GM21717 (cell line): ENCODE measurements around the gene TBC1D16.

Experiments
- ATAC-seq: cut with Tn5 transposase; IDR thresholded peaks from one replicate; pipeline ENCODE4 v1.9.1; 2021; ENCODE audit warnings: mild to moderate bottlenecking, moderate library complexity; ENCODE audit not compliant: unreplicated experiment

TBC1D16 gene, protein sequence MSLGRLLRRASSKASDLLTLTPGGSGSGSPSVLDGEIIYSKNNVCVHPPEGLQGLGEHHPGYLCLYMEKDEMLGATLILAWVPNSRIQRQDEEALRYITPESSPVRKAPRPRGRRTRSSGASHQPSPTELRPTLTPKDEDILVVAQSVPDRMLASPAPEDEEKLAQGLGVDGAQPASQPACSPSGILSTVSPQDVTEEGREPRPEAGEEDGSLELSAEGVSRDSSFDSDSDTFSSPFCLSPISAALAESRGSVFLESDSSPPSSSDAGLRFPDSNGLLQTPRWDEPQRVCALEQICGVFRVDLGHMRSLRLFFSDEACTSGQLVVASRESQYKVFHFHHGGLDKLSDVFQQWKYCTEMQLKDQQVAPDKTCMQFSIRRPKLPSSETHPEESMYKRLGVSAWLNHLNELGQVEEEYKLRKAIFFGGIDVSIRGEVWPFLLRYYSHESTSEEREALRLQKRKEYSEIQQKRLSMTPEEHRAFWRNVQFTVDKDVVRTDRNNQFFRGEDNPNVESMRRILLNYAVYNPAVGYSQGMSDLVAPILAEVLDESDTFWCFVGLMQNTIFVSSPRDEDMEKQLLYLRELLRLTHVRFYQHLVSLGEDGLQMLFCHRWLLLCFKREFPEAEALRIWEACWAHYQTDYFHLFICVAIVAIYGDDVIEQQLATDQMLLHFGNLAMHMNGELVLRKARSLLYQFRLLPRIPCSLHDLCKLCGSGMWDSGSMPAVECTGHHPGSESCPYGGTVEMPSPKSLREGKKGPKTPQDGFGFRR

DNA sequence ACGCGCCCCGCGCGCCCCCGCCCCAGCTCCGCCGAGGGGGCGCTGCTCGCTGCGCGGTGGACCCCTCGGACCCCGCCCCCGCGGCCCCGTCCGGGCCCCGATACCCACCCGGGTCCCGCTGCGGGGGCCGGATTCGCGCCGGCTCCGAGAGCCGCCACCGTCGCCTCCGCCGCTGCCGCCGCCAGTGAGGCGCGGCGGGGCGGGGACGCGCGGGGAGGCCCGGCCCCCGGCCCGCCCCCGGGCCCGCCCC lies at the start of gene TBC1D16:
Gene TBC1D16 (minus strand): TSS at position 186 of the 250 bp plus-strand sequence. CDS start 22,325 bp downstream, outside the sequence.
- no peak for ATAC-seq

DNA sequence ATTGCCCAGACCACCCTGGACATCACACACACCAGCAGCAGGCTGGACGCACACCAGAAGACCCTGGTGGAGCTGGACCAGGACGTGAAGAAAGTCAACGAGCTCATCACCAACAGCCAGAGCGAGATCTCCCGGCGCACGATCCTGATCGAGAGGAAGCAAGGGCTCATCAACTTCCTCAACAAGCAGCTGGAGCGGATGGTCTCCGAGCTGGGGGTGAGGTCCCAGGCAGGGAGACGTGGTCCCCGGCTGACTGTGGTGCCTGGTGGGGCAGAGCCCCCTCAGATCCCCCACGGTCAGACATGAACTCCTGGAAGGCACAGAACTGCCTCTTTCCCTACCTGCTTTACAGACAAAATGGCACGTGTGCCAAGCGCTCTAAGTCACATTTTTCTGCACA lies 49.1 kb upstream of the TBC1D16 start:
- ATAC-seq, result no peak

DNA sequence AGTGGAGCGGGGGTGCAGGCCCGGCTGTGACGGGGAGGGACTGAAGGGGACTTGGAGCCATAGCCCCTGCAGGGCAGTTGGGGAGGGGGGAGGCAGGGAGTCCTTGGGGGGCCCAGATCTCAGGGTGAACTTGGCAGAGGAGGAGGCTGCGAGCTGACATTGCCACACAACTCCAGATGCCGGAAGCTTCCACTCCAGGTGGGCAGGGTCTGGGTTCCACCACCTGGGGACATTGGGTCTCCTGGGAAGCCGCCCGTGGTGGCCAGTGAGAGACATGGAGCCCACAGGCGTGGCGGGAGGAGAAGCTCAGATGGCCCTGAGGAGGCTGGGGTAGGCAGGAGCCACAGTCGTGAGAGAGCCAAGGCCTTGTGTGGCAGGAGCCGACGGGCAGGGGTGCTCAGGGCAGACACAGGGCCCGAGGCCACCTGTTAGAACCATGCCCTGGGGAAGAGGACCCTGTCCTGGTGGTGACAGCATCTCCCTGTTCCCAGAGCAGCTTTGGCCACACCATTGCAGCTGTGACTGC lies 47.5 kb upstream of the TBC1D16 start:
- ATAC-seq, result no peak

DNA sequence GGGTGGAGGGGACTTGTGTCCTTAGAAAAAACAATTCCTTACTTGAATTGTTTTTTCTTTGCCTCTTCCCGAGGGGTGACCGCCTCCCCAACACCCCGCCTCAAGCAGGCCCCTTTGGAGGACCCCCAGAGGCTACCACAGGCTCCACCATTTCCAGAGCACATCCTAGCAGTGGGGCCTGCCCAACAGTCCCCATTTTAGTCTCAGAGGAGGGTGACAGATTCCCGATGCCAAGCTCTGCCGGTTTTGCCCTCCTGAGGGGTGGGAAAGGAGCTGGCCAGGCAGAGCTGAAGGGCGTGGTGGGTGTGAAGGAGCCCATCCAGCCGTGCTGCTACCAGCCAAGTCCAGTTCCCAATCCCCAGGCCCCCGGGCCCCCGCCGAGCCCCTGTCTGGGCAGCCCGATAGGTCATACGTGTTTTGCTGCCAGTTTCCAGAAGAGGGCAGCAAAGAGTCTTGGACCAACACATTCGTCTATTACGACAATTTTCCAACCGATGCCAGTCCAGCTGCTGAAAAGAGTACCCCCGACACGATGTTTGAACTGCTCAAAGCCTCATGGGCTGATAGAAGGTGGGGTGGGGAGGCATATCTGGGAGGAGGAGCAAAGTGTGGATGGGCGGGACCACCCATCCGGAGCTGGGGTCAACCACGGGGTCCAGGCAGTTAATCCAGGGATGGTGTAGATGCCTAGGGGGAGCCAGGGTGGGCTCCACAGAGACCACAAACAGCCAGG lies 46.9 kb upstream of the TBC1D16 start:
- no peak for ATAC-seq

DNA sequence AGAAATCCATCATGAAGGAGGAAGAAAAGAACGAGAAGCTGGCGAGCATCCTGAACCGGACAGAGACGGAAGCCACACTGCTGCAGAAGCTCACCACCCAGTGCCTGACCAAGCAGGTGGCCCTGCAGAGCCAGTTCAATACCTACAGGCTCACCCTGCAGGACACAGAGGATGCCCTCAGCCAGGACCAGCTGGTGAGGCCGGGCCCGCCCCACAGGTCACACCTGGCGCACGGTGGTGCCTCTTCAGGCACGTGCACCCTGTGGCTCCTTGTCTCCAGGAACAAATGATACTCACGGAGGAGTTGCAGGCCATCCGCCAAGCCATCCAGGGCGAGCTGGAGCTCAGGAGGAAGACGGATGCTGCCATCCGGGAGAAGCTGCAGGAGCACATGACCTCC lies 45.9 kb upstream of the TBC1D16 start:
- no peak for ATAC-seq

DNA sequence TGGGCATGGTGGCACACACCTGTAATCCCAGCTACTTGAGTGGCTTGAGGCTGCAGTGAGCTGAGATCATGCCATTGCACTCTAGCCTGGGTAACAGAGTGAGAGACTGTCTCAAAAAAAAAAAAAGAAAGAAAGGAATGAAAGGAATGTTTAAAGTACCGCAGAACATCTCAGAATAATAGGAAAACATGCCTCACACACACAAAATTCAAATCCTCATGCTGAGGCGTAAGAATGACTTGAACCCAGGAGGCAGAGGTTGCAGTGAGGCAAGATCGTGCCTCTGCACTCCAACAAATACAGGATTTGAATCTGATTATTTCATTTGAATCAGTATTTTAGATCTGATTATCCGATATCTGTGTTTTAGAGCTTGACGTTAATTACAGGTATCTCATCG lies 44.4 kb upstream of the TBC1D16 start:
- no peak for ATAC-seq

DNA sequence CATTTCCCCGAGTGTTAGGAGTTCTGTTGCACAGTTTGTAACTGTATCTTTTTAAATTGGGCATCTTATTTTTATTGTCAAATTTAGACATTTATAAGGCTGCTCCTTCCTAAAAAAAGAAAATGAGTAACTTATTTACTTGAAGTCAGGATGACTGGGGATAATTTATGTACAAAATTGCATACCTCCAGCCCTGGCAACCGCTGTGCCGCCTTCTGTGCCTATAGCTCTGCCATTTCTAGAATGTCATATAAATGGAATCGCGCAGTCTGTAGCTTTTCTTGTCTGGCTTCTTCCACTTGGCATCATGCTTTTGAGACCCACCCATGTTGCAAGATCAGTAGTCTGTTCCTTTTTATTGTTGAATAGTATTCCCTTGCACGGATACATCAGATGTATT lies 36.7 kb upstream of the TBC1D16 start:
- no peak for ATAC-seq

DNA sequence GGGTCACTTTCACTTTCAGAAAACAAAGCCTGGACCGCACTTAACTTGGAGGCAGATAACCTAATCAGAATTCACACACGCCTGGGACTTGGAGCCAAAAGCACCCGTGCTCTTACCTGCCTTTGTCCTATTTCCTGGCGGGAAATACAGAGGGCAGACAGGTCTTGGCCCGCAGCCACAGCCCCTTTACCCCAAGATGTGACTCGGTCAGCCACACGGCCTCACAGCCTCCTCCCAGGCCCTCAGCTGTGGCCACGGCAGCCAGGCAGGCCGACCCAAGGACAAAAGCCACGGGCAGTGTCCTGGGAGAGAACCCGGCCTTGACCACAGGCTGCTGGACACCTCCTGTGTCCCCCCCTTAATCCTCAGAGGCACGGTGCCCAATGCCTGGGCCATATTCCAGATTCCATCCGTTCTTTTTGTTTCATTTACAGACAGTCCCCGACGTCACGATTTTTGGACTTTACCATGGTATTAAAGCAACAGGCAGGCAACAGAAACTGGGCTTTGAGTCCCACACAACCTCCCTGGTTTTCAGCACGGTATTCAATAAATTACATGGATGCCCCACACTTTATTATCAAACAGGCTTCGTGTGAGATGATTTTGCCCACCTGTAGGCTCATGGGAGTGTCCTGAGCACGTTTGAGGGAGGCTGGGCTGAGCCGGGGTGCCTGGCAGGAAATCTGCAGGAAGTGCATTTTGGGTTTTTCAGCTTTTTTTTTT lies 35.6 kb upstream of the TBC1D16 start:
- ATAC-seq, result no peak

DNA sequence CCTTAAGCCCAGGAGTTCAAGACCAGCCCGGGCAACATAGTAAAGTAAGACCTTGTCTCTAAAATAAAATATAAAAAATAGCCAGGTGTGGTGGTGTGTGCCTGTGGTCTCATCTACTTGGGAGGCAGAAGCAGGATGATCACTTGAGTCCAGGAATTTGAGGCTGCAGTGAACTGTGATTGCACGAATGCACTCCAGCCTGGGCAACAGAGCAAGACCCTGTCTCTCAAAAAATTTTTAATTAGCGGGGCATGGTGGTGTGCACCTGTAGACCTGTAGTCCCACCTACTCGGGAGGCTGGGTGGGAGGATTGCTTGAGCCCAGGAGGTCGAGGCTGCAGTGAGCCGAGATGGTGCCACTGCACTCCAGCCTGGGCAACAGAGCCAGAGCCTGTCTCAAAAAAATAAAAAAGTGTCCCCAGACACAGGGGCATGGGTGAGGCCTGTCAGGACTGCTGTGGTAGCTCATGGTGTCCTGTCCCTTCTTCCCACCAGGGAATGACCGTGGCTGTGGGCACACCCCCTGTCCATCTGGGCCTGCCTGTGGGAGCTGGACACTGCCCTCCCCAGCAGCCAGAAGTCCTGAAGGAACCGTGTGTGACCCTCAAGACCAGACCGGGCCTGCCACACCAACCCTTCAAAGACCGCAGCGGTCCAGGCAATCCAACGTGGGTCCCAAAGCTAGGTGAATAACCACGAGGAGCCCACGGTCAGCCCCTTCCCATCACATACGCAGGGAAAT lies 34.9 kb upstream of the TBC1D16 start:
- ATAC-seq, result no peak

DNA sequence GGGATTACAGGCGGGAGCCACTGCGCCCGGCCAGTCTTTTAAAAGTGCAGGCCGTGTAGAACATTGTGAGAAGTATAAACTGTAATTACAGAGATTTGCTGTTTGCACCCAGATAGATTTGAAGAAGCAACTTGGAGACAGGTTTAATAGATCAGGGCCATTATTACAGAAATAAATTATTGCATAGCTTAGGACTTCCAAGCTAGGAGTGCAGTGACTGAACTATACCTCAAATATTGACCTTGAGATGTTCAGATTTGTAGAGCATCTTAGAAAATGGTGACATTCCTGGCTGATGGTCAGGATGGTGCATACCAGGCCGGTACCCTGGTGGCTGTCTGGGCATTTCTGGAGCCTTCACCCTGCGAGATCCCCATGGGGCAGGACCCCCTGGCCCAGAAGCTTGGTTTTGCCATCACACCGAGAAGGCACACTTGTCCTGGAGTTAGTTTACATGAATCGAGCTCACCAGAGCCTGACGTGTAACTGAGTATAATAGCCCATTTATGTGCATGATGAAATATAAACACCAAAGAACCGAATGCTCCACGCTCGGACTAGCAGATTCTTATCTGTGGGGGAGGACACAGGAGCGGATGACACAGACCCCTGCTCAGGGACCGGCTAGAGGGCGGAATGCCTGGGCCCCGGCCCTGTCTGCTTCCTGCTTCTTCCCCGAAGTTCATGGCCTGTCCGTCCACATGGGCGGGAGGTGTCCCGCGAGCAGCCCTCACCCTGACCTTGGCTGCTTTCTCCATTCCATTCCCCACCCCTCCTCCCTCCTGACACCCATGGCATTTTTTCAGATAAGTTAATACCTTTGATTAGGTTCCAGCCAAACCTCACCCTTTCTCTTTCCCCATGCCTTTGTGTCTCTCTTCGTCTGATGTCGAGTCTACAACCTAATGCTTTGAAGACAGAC lies 32.9 kb upstream of the TBC1D16 start:
- no peak for ATAC-seq

DNA sequence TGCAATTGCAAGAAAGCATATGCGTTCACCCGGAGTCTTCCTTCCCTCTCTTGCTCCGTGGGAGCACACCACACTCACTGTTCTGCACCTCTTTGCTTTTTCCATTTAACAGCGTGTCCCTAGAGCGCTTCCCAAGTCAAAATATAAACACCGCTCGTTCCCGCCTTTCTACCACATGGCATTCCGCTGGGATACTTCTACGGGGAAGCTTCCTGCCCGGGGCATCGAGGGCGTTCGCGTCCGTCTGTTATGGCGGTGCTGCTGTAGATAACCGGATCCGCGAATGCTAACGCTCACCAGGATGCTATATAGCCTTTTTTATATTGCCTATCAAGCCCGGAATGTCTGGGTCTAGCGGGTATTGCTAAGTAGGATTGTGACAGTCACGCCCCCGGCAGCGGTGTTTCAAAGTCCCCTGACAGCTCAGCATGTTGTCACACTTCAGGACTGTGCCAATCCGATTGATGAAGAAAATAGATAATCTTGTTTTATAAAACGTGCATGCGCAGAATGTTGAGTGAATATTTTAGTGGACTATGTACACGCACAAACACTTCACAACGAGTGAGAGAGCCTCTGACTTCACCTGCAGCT lies 31.8 kb upstream of the TBC1D16 start:
- ATAC-seq, result no peak

DNA sequence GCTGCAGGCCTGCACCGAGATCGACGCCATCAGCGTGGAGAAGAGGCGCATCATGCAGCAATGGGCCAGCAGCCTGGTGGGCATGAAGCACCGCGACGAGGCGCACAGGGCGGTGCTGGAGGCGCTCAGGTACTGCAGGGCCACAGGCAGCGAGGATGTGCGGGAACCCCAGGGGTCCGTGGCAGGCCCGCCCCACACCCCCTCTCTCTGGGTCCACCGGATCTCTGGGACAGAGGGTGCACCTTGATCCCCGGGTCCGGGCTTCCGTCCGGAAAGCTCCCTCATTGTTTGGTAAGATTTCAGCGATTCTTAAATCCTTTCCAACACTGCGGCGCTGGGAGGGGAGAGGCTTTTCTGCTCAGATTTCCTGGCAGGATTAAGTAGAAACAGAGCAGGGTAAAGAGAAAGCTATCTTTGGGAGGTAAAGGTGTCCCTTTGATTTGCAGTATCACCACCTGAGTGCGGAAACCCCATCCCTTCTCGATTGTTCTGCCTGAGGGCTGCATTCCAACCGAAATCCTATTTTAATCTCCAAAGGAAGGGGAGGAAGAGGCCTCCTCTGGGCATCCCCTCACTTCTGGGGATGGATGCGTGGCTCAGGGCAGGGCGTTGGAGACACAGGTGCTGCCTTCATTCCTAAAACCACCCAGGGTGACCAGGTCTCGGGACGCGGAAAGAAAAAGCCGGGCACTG lies 30.0 kb upstream of the TBC1D16 start:
- no peak for ATAC-seq

DNA sequence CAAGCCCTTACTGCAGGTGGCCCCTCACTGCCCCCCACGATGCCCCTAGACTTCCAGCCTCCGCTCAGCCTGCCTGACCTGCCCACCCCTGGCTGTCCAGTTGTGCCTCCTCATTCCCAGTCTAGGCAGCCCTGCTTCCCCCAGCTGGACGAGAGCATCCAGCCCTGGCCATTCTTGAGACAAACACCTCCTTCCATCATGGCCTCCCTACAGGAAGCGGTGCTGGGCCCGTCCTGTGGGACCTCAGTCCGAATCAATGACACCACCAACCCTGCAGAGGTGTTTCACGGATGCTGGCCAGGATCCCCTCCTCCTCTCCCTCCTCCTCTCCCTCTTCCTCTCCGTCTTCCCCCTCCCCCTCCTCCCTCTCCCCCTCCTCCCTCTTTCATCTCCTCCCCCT lies 29.0 kb upstream of the TBC1D16 start:
- ATAC-seq, result no peak

DNA sequence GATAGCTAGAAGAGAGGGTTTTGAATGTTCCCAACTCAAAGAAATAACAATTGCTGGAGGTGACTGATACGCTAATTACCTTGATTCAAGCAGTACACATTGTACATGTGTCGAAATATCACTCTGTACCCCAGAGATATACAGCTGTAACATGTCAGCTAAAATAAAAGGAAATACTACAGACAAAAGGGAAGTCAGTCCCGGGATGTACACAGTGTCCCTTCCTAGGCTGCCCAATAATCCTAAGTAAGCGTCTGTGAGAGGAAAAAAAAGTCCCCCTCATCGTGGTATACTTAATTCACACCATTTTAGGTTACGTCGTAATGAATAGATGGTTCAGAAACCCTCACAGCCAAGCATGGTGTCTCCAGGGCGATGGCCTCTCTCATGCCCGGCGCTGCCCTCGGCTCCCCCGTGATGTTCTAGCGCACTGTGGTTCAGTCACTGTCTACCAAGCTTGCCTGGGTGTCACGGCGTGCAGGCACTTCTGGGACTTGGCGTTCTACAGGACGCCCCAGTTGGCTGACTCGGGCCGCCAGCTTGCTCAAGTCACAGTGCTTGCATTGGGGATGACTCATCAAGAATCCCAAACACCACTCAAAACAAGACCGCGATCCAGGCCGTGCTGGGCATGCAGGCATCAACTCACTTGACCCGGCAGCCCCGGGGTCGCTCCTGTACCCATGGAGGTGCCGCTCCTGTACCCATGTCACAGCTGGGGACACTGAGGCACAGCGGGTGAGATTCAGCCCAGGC lies 28.3 kb upstream of the TBC1D16 start:
- no peak for ATAC-seq

DNA sequence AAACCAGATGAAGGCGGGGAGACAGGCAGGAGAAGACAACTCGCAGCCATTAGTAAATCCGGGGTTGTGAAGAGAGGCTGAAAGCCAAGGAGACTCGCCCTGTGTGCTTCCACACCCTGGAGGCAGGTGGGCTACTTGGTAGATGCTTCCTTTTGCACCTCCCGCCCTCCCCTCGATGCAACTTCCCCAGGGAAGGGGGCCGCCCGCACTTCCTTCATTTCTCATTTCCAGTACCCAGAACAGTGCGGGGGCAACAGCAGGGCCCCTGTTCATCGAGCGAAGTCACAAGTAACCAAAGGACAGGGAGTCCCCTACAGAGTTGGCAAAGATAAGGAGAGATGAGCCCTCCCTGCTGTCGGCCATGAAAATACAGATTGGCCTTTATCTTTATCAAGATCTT lies 25.7 kb upstream of the TBC1D16 start:
- no peak for ATAC-seq

DNA sequence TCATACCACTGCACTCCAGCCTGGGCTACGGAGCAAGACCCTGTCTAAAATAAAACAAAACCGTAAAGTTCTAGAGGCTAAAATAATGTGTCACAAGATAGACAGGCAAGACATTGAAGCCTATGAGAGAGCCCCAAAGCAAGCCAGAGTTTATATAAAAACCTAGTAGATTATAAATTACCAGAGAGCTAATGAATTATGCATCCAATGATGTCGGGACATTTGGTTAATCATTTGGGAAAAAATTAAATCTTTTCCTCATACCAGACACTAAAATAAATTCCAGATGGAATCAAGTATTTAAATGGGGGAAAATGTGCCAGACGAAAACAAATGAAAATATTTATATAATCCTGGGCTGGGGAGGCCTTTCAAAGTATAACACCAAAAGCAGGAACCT lies 25.0 kb upstream of the TBC1D16 start:
- ATAC-seq, result no peak

DNA sequence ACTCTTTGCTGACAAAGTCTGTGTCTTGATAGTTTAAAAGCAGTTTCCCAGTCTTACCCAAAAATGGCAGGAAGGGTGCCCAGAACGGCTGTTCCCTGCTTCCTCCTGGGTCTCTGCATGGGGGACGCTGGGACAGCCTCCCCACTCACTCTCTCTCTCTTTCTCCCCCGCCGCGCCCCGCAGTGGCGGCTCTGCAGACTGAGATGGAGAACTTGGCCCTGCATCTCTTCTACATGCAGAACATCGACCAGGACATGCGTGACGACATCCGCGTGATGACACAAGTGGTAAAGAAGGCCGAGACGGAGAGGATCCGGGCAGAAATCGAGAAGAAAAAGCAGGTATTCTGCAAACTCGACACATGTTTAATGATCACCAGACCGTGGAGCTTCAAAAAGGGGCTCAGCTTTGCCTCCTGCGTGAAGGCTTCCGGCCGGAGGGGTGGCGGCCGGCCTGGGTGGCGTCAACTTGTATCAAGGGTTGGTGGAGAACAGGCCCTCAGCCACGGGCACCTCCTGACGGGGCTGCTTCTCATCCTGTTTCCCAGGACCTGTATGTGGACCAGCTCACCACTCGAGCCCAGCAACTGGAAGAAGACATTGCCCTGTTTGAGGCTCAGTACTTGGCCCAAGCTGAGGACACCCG lies 22.8 kb upstream of the TBC1D16 start:
- ATAC-seq, result no peak
